GM23248 (cell line): ENCODE data around the gene PPP1R1A. TPM values are rescaled to one million over a fixed set of nuclear protein-coding genes. Genes with fewer than 3 reads are reported as not detected.

Source experiments
- DNase-seq: peaks from one replicate; pipeline ENCODE4 v3.0.0-alpha.2; 2015
- H2AFZ ChIP-seq: fragments of 200-600 bp; sonication (generic); 2 replicates; pipeline ENCODE4 v1.6.1; 2016; ENCODE audit warnings: antibody characterized with exemption
- H3F3A ChIP-seq: fragments of 200-600 bp; sonication (generic); 2 replicates; pipeline ENCODE4 v1.6.1; 2016; ENCODE audit warnings: mild to moderate bottlenecking, antibody characterized with exemption, mixed run types; ENCODE audit not compliant: insufficient read depth
- H3K27ac ChIP-seq: fragments of 200-600 bp; sonication (generic); 2 replicates; pipeline ENCODE4 v1.5.1; 2016; ENCODE audit warnings: mild to moderate bottlenecking
- H3K27me3 ChIP-seq: fragments of 200-600 bp; sonication (generic); replicated peaks from 2 replicates; pipeline ENCODE4 v1.6.1; 2016; ENCODE audit warnings: mild to moderate bottlenecking; ENCODE audit not compliant: insufficient read depth
- H3K36me3 ChIP-seq: fragments of 200-600 bp; sonication (generic); 2 replicates; pipeline ENCODE4 v1.6.1; 2016; ENCODE audit warnings: low read depth, mild to moderate bottlenecking
- H3K4me1 ChIP-seq: fragments of 200-600 bp; sonication (generic); 2 replicates; pipeline ENCODE4 v1.6.1; 2016; ENCODE audit warnings: mild to moderate bottlenecking; ENCODE audit not compliant: insufficient read depth
- H3K4me2 ChIP-seq: fragments of 200-600 bp; sonication (generic); one replicate; pipeline ENCODE4 v1.6.1; 2016; ENCODE audit warnings: mild to moderate bottlenecking; ENCODE audit not compliant: unreplicated experiment
- H3K4me3 ChIP-seq: fragments of 200-600 bp; sonication (generic); 2 replicates; pipeline ENCODE4 v1.5.1; 2016; ENCODE audit warnings: mild to moderate bottlenecking
- H3K79me2 ChIP-seq: fragments of 200-600 bp; sonication (generic); 2 replicates; pipeline ENCODE4 v1.6.1; 2016; ENCODE audit warnings: mild to moderate bottlenecking; ENCODE audit not compliant: insufficient read depth
- H3K9ac ChIP-seq: fragments of 200-600 bp; sonication (generic); 2 replicates; pipeline ENCODE4 v1.6.1; 2016; ENCODE audit warnings: mild to moderate bottlenecking
- H3K9me2 ChIP-seq: fragments of 200-600 bp; sonication (generic); 2 replicates; pipeline ENCODE4 v1.6.1; 2016; ENCODE audit warnings: mixed run types, mild to moderate bottlenecking, moderate library complexity; ENCODE audit not compliant: insufficient read depth
- H3K9me3 ChIP-seq: fragments of 200-600 bp; sonication (generic); one replicate; pipeline ENCODE4 v1.6.1; 2017; ENCODE audit warnings: low read depth
- H4K20me1 ChIP-seq: fragments of 200-600 bp; sonication (generic); 2 replicates; pipeline ENCODE4 v1.6.0; 2016; ENCODE audit not compliant: insufficient read depth
- EZH2 ChIP-seq: fragments of 200-600 bp; sonication (generic); IDR thresholded peaks from 2 replicates; pipeline ENCODE4 v1.6.1; 2018; ENCODE audit warnings: antibody characterized with exemption, mild to moderate bottlenecking; ENCODE audit not compliant: insufficient read depth, poor library complexity, severe bottlenecking
- EZH2phosphoT487 ChIP-seq: fragments of 200-600 bp; sonication (generic); IDR thresholded peaks from 2 replicates; pipeline ENCODE4 v1.6.1; 2018; ENCODE audit warnings: antibody characterized with exemption, moderate library complexity, mild to moderate bottlenecking, low read depth; ENCODE audit not compliant: insufficient read depth
- WGBS, 2 experiments: methylation state at CpG; one replicate each; pipeline ENCODE4 v1.1.6; 2015 to 2017; ENCODE audit warnings: low lambda C conversion rate in 2 of 2, low coverage in 1 of 2; ENCODE audit errors: missing lambda C conversion rate in 2 of 2; 5-methylcytosine and 5-hydroxymethylcytosine counted together
- in situ Hi-C: fragments of 300-500 bp; cut with MboI; formaldehyde crosslinking; loops from 2 replicates; pipeline ENCODE4 v1.15.0; 2020
- polyA plus RNA-seq: library from polyadenylated mRNA; unstranded; fragments of >200 nt; fragmentation: Nextera tagmentation; extraction: Ambion mirVana; gene quantifications from 2 replicates; pipeline ENCODE4 v1.2.1, GENCODE V29; 2016
- total RNA-seq: library from RNA; depleted of rRNA; stranded (reverse); fragments of >200 nt; shearing (Covaris generic); gene quantifications from 2 replicates; pipeline ENCODE4 v1.2.3, GENCODE V29; 2014; rRNA removed

The PPP1R1A gene
- total RNA-seq (not detected in 2 replicates), polyA plus RNA-seq (not detected in 2 replicates)

- no peaks in the 10 kb centered on the region for H3K4me1 ChIP-seq
- H4K20me1 ChIP-seq: no peaks in the 10 kb centered on the region
- peaks cover 60% of the 10 kb centered on the region for H3K27me3 ChIP-seq
- H3K27ac ChIP-seq: no peak within 1 kb of the TSS
- H3K36me3 ChIP-seq: no peaks in the 10 kb centered on the region
- no peaks in the 10 kb centered on the region for H3K9me3 ChIP-seq
- in situ Hi-C loops: no loop called here
- no peak within 1 kb of the TSS for H3K4me2 ChIP-seq
- no peaks in the 10 kb centered on the region for H3K79me2 ChIP-seq
- H3K9ac ChIP-seq: no peak within 1 kb of the TSS
- DNase-seq: peak; percentile 18
- WGBS, 2 experiments: 1% methylated on average over 28 to 71 of the region's 77 CpGs
- no peak for TF ChIP-seq EZH2phosphoT487
- TF ChIP-seq EZH2: no peak
- H3K4me3 ChIP-seq: no peak within 1 kb of the TSS
- no peaks in the 10 kb centered on the region for H3F3A ChIP-seq
- no peak within 1 kb of the TSS for H2AFZ ChIP-seq
- no peaks in the 10 kb centered on the region for H3K9me2 ChIP-seq
Observed at GRCh38 chr12:54588110-54588889, at the start of gene PPP1R1A. Gene PPP1R1A (minus strand): TSS chr12:54588659. CDS start chr12:54588488, 171 bp downstream.

GRCh38 chr12:54634795-54635194, 46.3 kb upstream of the PPP1R1A start, which contains the start of gene LACRT:
Gene LACRT (minus strand): TSS chr12:54634895. CDS start chr12:54634841, 54 bp downstream.
- Histone ChIP-seq H3K27me3 (no peaks in the 10 kb centered on the region; the same call in 1 of the 2 replicates), H3K4me1 (no peaks in the 10 kb centered on the region), H3K9ac (no peak within 1 kb of the TSS), H4K20me1 (no peaks in the 10 kb centered on the region), H3K79me2 (no peaks in the 10 kb centered on the region), H3K9me3 (no peaks in the 10 kb centered on the region), H3F3A (no peaks in the 10 kb centered on the region), H3K36me3 (no peaks in the 10 kb centered on the region), H3K27ac (no peak within 1 kb of the TSS), H3K4me3 (no peak within 1 kb of the TSS), H2AFZ (no peak within 1 kb of the TSS), H3K9me2 (no peaks in the 10 kb centered on the region), H3K4me2 (no peak within 1 kb of the TSS)
- TF ChIP-seq EZH2phosphoT487 (no peak), EZH2 (no peak)
- WGBS, 2 experiments: 21 to 38% methylated on average over 2 of the region's 2 CpGs
- no peak for DNase-seq
- in situ Hi-C loops: no loop called here

- Histone ChIP-seq H3K36me3 (no peaks in the 10 kb centered on the region), H3K4me1 (no peaks in the 10 kb centered on the region), H3F3A (no peaks in the 10 kb centered on the region), H3K27ac (no peak overlapping the region), H3K9me2 (no peaks in the 10 kb centered on the region), H3K27me3 (no peaks in the 10 kb centered on the region; the same call in 1 of the 2 replicates), H3K79me2 (no peaks in the 10 kb centered on the region), H3K9ac (no peak overlapping the region), H2AFZ (no peak overlapping the region), H3K4me3 (no peak overlapping the region), H3K4me2 (no peak overlapping the region), H3K9me3 (no peaks in the 10 kb centered on the region), H4K20me1 (no peaks in the 10 kb centered on the region)
- in situ Hi-C loops: no loop called here
- TF ChIP-seq EZH2 (no peak), EZH2phosphoT487 (no peak)
- WGBS, 2 experiments: 42% methylated on average over 8 of the region's 8 CpGs
- DNase-seq: no peak
Observed at GRCh38 chr12:54631988-54632728, 43.7 kb upstream of the PPP1R1A start.

GRCh38 chr12:54631551-54631950, 43.1 kb upstream of the PPP1R1A start:
- Histone ChIP-seq H4K20me1 (no peaks in the 10 kb centered on the region), H3K9ac (no peak overlapping the region), H3K79me2 (no peaks in the 10 kb centered on the region), H3K9me3 (no peaks in the 10 kb centered on the region), H3K27me3 (no peaks in the 10 kb centered on the region; the same call in 1 of the 2 replicates), H3K4me3 (no peak overlapping the region), H3F3A (no peaks in the 10 kb centered on the region), H3K36me3 (no peaks in the 10 kb centered on the region), H3K27ac (no peak overlapping the region), H3K4me2 (no peak overlapping the region), H2AFZ (no peak overlapping the region), H3K9me2 (no peaks in the 10 kb centered on the region), H3K4me1 (no peaks in the 10 kb centered on the region)
- in situ Hi-C loops: no loop called here
- TF ChIP-seq EZH2phosphoT487 (no peak), EZH2 (no peak)
- 31 to 33% methylated on average over 5 of the region's 5 CpGs for WGBS, 2 experiments
- DNase-seq: no peak
